ENCODE data around the gene ABCC10. TPM values are rescaled to one million over a fixed set of nuclear protein-coding genes. Genes with fewer than 3 reads are reported as not detected.
"Not testable (repeated sequence)": the region's sequence is repeated elsewhere in the genome, so short reads cannot be mapped to it uniquely, and the experiment has no call there.

The ABCC10 gene
- total RNA-seq, 1 experiment from 2014 or later, result 8.4 TPM

- no peak for DNase-seq (ENCODE audit: low read depth)
Measured at GRCh38 chr6:43494321-43494720, 67.0 kb downstream of the ABCC10 start.

- DNase-seq (ENCODE audit: low read depth), result no peak
Measured at GRCh38 chr6:43494766-43495165, 67.4 kb downstream of the ABCC10 start.

GRCh38 chr6:43495409-43495941, 68.1 kb downstream of the ABCC10 start:
- DNase-seq (ENCODE audit: low read depth), result peak; percentile 34

GRCh38 chr6:43496370-43497128, 69.2 kb downstream of the ABCC10 start:
- DNase-seq (ENCODE audit: low read depth), result peak; percentile 50

- no peak for DNase-seq (ENCODE audit: low read depth)
Measured at GRCh38 chr6:43497129-43497396, 69.7 kb downstream of the ABCC10 start.

- no peak for DNase-seq (ENCODE audit: low read depth)
Measured at GRCh38 chr6:43497689-43498088, 70.3 kb downstream of the ABCC10 start.

GRCh38 chr6:43498291-43498690, 71.0 kb downstream of the ABCC10 start:
- not testable (repeated sequence) for DNase-seq (ENCODE audit: low read depth)

GRCh38 chr6:43499028-43499815, 71.9 kb downstream of the ABCC10 start:
- no peak for DNase-seq (ENCODE audit: low read depth)

Small RNAs within 50 kb of the gene (small RNA-seq; reads per million reads assigned to genes)
- gene MIR6780B (not detected), gene RNU6-1113P (not detected)

Other genes starting within 250 kb of the ABCC10 start
- gene CUL9, start 245.3 kb upstream of the ABCC10 start, total RNA-seq (2014; rRNA removed; shearing (Covaris generic)), result 15.2 and 22.1 TPM in 2 replicates
- 92.6 and 123 TPM in 2 replicates for gene DNPH1, start 198.1 kb upstream of the ABCC10 start, total RNA-seq (2014; rRNA removed; shearing (Covaris generic))
- 0.06 TPM in 1 of 2 replicates, not detected in the other for gene TTBK1, start 184.1 kb upstream of the ABCC10 start, total RNA-seq (2014; rRNA removed; shearing (Covaris generic))
- gene SLC22A7, start 129.3 kb upstream of the ABCC10 start, total RNA-seq (2014; rRNA removed; shearing (Covaris generic)), result not detected in 2 replicates
- not detected in 2 replicates for gene CRIP3, start 118.7 kb upstream of the ABCC10 start, total RNA-seq (2014; rRNA removed; shearing (Covaris generic))
- gene ZNF318, start 57.9 kb upstream of the ABCC10 start, total RNA-seq (2014; rRNA removed; shearing (Covaris generic)), result 4.8 and 6.4 TPM in 2 replicates
- gene DLK2, start 28.0 kb downstream of the ABCC10 start, total RNA-seq (2014; rRNA removed; shearing (Covaris generic)), result 3.8 and 4.2 TPM in 2 replicates
- 19.4 and 21.3 TPM in 2 replicates for gene TJAP1, start 50.0 kb downstream of the ABCC10 start, total RNA-seq (2014; rRNA removed; shearing (Covaris generic))
- 0.07 and 0.77 TPM in 2 replicates for gene LRRC73, start 82.8 kb downstream of the ABCC10 start, total RNA-seq (2014; rRNA removed; shearing (Covaris generic))
- gene YIPF3, start 89.4 kb downstream of the ABCC10 start, total RNA-seq (2014; rRNA removed; shearing (Covaris generic)), result 94.2 and 100 TPM in 2 replicates
- gene POLR1C, start 89.5 kb downstream of the ABCC10 start, total RNA-seq (2014; rRNA removed; shearing (Covaris generic)), result 56.6 and 59.3 TPM in 2 replicates
- 38.9 and 70.7 TPM in 2 replicates for gene XPO5, start 148.5 kb downstream of the ABCC10 start, total RNA-seq (2014; rRNA removed; shearing (Covaris generic))
- gene POLH, start 148.6 kb downstream of the ABCC10 start, total RNA-seq (2014; rRNA removed; shearing (Covaris generic)), result 25.9 and 29.1 TPM in 2 replicates
- gene GTPBP2, start 201.7 kb downstream of the ABCC10 start, total RNA-seq (2014; rRNA removed; shearing (Covaris generic)), result 32.5 and 33.7 TPM in 2 replicates
- gene MAD2L1BP, start 208.3 kb downstream of the ABCC10 start, total RNA-seq (2014; rRNA removed; shearing (Covaris generic)), result 26.9 and 35.2 TPM in 2 replicates
- gene RSPH9, start 217.5 kb downstream of the ABCC10 start, total RNA-seq (2014; rRNA removed; shearing (Covaris generic)), result not detected in 2 replicates

Data from HT1080 (cell line).